CD4-positive, CD25-positive, alpha-beta regulatory T cell (primary cell): ENCODE measurements around the gene TSPAN16. TPM values are rescaled to one million over a fixed set of nuclear protein-coding genes. Genes with fewer than 3 reads are reported as not detected.
A peak's percentile ranks its signal among the peaks of the same experiment; 100 is the strongest.
"Not testable (repeated sequence)": the region's sequence is repeated elsewhere in the genome, so short reads cannot be mapped to it uniquely, and the experiment has no call there.

Experiments used
- ATAC-seq, 2 donors: fragments of 150-1000 bp; cut with Tn5 transposase; one replicate each; pipeline ENCODE4 v1.10.0; 2021; ENCODE audit warnings: low read depth in 2 of 2, moderate number of reproducible peaks in 2 of 2, moderate library complexity in 1 of 2
- DNase-seq, 3 donors: peaks; one replicate each; pipeline versions ENCODE4 v3.0.0 to v3.0.0-alpha.2; 2012 to 2022; ENCODE audit warnings: mixed read lengths in 1 of 3
- H3K27ac ChIP-seq: one replicate; pipeline ENCODE4 v1.7.0; 2013; ENCODE audit warnings: mild to moderate bottlenecking, low read length; ENCODE audit not compliant: insufficient read depth, poor library complexity, severe bottlenecking
- H3K27me3 ChIP-seq: one replicate; pipeline ENCODE4 v1.7.0; 2013; ENCODE audit warnings: low read length; ENCODE audit not compliant: control insufficient read depth, insufficient read depth
- H3K36me3 ChIP-seq: one replicate; pipeline ENCODE4 v1.7.0; 2013; ENCODE audit warnings: mild to moderate bottlenecking, low read length, moderate library complexity; ENCODE audit not compliant: control insufficient read depth, insufficient read depth
- H3K4me1 ChIP-seq: 2 replicates; pipeline ENCODE4 v1.7.0; 2013; ENCODE audit warnings: mild to moderate bottlenecking, low read length; ENCODE audit not compliant: insufficient read depth, control insufficient read depth, poor library complexity, severe bottlenecking
- H3K4me3 ChIP-seq: one replicate; pipeline ENCODE4 v1.7.0; 2013; ENCODE audit warnings: low read depth, mild to moderate bottlenecking, low read length, moderate library complexity
- H3K9me3 ChIP-seq, 2 experiments: 1 replicate in 1 of 2; 2 replicates in 1 of 2; pipeline ENCODE4 v1.7.0; 2013; ENCODE audit warnings: low read length in 2 of 2, mild to moderate bottlenecking in 1 of 2, moderate library complexity in 1 of 2; ENCODE audit not compliant: control insufficient read depth in 2 of 2
- H3K27ac Mint-ChIP-seq, 3 donors: one replicate each; pipeline ENCODE4 v1.8.0; 2020 to 2022; ENCODE audit warnings: mild to moderate bottlenecking in 3 of 3, mixed read lengths in 3 of 3, moderate library complexity in 2 of 3
- H3K27me3 Mint-ChIP-seq: one replicate; pipeline ENCODE4 v1.8.0; 2022; ENCODE audit warnings: mild to moderate bottlenecking, mixed read lengths
- H3K36me3 Mint-ChIP-seq: one replicate; pipeline ENCODE4 v1.8.0; 2020; ENCODE audit warnings: mixed read lengths
- H3K4me1 Mint-ChIP-seq, 4 donors: one replicate each; pipeline ENCODE4 v1.8.0; 2020 to 2022; ENCODE audit warnings: mixed read lengths in 4 of 4, mild to moderate bottlenecking in 1 of 4
- H3K4me3 Mint-ChIP-seq, 4 donors: one replicate each; pipeline ENCODE4 v1.8.0; 2020 to 2022; ENCODE audit warnings: mild to moderate bottlenecking in 4 of 4, mixed read lengths in 4 of 4, moderate library complexity in 3 of 4
- H3K9me3 Mint-ChIP-seq, 7 donors: one replicate each; pipeline ENCODE4 v1.8.0; 2020 to 2022; ENCODE audit warnings: mixed read lengths in 7 of 7, mild to moderate bottlenecking in 3 of 7, moderate library complexity in 2 of 7
- polyA plus RNA-seq, 4 donors: library from polyadenylated mRNA; unstranded; fragments of 300-500 nt; fragmentation: Illumina TruSeq; gene quantifications; one replicate each; pipeline ENCODE4 v1.2.3, GENCODE V29; 2021
- total RNA-seq: library from RNA; stranded (reverse); gene quantifications from one replicate; pipeline ENCODE4 v1.2.3, GENCODE V29; 2022

TSPAN16 gene
- total and polyA plus RNA-seq, 5 donors from 2014 or later: not detected

GRCh38 chr19:11332822-11333221, 36.9 kb downstream of the TSPAN16 start:
- Histone ChIP-seq H3K36me3 (peaks cover 42% of the 10 kb centered on the region), H3K27me3 (no peaks in the 10 kb centered on the region), H3K4me1 (peaks cover 9% of the 10 kb centered on the region), H3K27ac (no peak overlapping the region), H3K4me3 (no peak overlapping the region), H3K9me3 (no peaks in the 10 kb centered on the region)
- Mint-ChIP-seq H3K36me3 (peaks cover 36% of the 10 kb centered on the region), H3K4me3 (no peak overlapping the region), H3K4me1 (peaks cover 0 to 14% (median 7%) of the 10 kb centered on the region in 4 donors), H3K27me3 (no peaks in the 10 kb centered on the region), H3K27ac (no peak overlapping the region), H3K9me3 (no peaks in the 10 kb centered on the region)
- no peak for ATAC-seq
- no peak for DNase-seq

GRCh38 chr19:11333838-11334237, 37.9 kb downstream of the TSPAN16 start:
- H3K4me3 Mint-ChIP-seq: peak overlapping the region in 2 of 4 donors; percentile 32 to 65

GRCh38 chr19:11335449-11336146, 39.6 kb downstream of the TSPAN16 start:
- H3K4me1 ChIP-seq: peaks cover 34% of the 10 kb centered on the region
- Mint-ChIP-seq H3K4me3 (no peak overlapping the region), H3K9me3 (no peaks in the 10 kb centered on the region), H3K27ac (no peak overlapping the region), H3K36me3 (peaks cover 30% of the 10 kb centered on the region), H3K27me3 (no peaks in the 10 kb centered on the region), H3K4me1 (peaks cover 0 to 34% (median 16%) of the 10 kb centered on the region in 4 donors)
- H3K9me3 ChIP-seq: no peaks in the 10 kb centered on the region
- H3K4me3 ChIP-seq: no peak overlapping the region
- H3K36me3 ChIP-seq: peaks cover 33% of the 10 kb centered on the region
- no peak overlapping the region for H3K27ac ChIP-seq
- no peak for DNase-seq
- no peaks in the 10 kb centered on the region for H3K27me3 ChIP-seq
- no peak for ATAC-seq

More at GRCh38 chr19:11333838-11334237, 37.9 kb downstream of the TSPAN16 start:
- not testable (repeated sequence) for H3K27me3 Mint-ChIP-seq, ATAC-seq, H3K9me3 Mint-ChIP-seq, H3K27me3 ChIP-seq, H3K27ac ChIP-seq, DNase-seq, H3K27ac Mint-ChIP-seq, H3K9me3 ChIP-seq, H3K4me3 ChIP-seq
- Histone ChIP-seq H3K4me1 (peaks cover 19% of the 10 kb centered on the region), H3K36me3 (peaks cover 41% of the 10 kb centered on the region)
- peaks cover 0 to 24% (median 13%) of the 10 kb centered on the region in 4 donors for H3K4me1 Mint-ChIP-seq
- H3K36me3 Mint-ChIP-seq: peaks cover 36% of the 10 kb centered on the region

GRCh38 chr19:11337080-11337479, 41.1 kb downstream of the TSPAN16 start:
- Mint-ChIP-seq H3K27ac (peak overlapping the region; percentile 5 to 38 (median 14)), H3K9me3 (no peaks in the 10 kb centered on the region), H3K27me3 (no peaks in the 10 kb centered on the region), H3K4me1 (peaks cover 0 to 34% (median 16%) of the 10 kb centered on the region in 4 donors), H3K36me3 (peaks cover 27% of the 10 kb centered on the region), H3K4me3 (peak overlapping the region; percentile 75 to 90 (median 84))
- DNase-seq: peak in 2 of 3 donors; percentile 22 to 41
- Histone ChIP-seq H3K9me3 (no peaks in the 10 kb centered on the region), H3K4me3 (peak overlapping the region; percentile 44), H3K36me3 (peaks cover 33% of the 10 kb centered on the region), H3K27me3 (no peaks in the 10 kb centered on the region), H3K4me1 (peaks cover 34% of the 10 kb centered on the region), H3K27ac (peak overlapping the region; percentile 23)
- peak in 1 of 2 donors; percentile 35 for ATAC-seq

- Mint-ChIP-seq H3K9me3 (no peaks in the 10 kb centered on the region), H3K4me1 (peaks cover 0 to 39% (median 16%) of the 10 kb centered on the region in 4 donors), H3K27me3 (no peaks in the 10 kb centered on the region), H3K4me3 (peak overlapping the region in 3 of 4 donors; percentile 75 to 90 (median 87)), H3K27ac (peak overlapping the region in 1 of 3 donors; percentile 59), H3K36me3 (peaks cover 21% of the 10 kb centered on the region)
- Histone ChIP-seq H3K27me3 (no peaks in the 10 kb centered on the region), H3K27ac (peak overlapping the region; percentile 5), H3K36me3 (peaks cover 29% of the 10 kb centered on the region), H3K4me3 (no peak overlapping the region), H3K4me1 (peaks cover 34% of the 10 kb centered on the region), H3K9me3 (no peaks in the 10 kb centered on the region)
- DNase-seq: no peak
- ATAC-seq: no peak
Observed at GRCh38 chr19:11338121-11338520, 42.2 kb downstream of the TSPAN16 start.

GRCh38 chr19:11338569-11339253, 42.8 kb downstream of the TSPAN16 start:
- Histone ChIP-seq H3K27ac (peak overlapping the region; percentile 65), H3K36me3 (peaks cover 26% of the 10 kb centered on the region), H3K9me3 (no peaks in the 10 kb centered on the region), H3K27me3 (no peaks in the 10 kb centered on the region), H3K4me3 (peak overlapping the region; percentile 44), H3K4me1 (peaks cover 34% of the 10 kb centered on the region)
- ATAC-seq (no peak), DNase-seq (no peak)
- Mint-ChIP-seq H3K27ac (peak overlapping the region in 2 of 3 donors; percentile 88 to 89), H3K27me3 (no peaks in the 10 kb centered on the region), H3K9me3 (no peaks in the 10 kb centered on the region), H3K4me3 (peak overlapping the region; percentile 87 to 90 (median 88)), H3K36me3 (peaks cover 18% of the 10 kb centered on the region), H3K4me1 (peaks cover 0 to 39% (median 16%) of the 10 kb centered on the region in 4 donors)

- peak within 1 kb of the TSS; percentile 65 for H3K27ac ChIP-seq
- Mint-ChIP-seq H3K27me3 (no peaks in the 10 kb centered on the region), H3K27ac (peak within 1 kb of the TSS; percentile 52 to 90 (median 89)), H3K4me1 (peaks cover 0 to 42% (median 18%) of the 10 kb centered on the region in 4 donors), H3K4me3 (peak within 1 kb of the TSS; percentile 87 to 95 (median 90)), H3K36me3 (peaks cover 18% of the 10 kb centered on the region), H3K9me3 (no peaks in the 10 kb centered on the region)
- H3K36me3 ChIP-seq: peaks cover 21% of the 10 kb centered on the region
- peak; percentile 71 to 90 (median 77) for DNase-seq
- peak; percentile 88 to 89 for ATAC-seq
- peak within 1 kb of the TSS; percentile 87 for H3K4me3 ChIP-seq
- peaks cover 34% of the 10 kb centered on the region for H3K4me1 ChIP-seq
- H3K9me3 ChIP-seq: no peaks in the 10 kb centered on the region
- H3K27me3 ChIP-seq: no peaks in the 10 kb centered on the region
Observed at GRCh38 chr19:11339254-11340098, 43.5 kb downstream of the TSPAN16 start, which contains the start of gene RAB3D. RAB3D (minus strand) TSS chr19:11339657; CDS start chr19:11337399, 2,258 bp downstream.
